Ectodermal cell (in vitro differentiated cells): ENCODE results near the gene COA8.

Experiments used
- H3K27ac ChIP-seq: 2 replicates; pipeline ENCODE4 v1.7.0; 2013; ENCODE audit warnings: mild to moderate bottlenecking, low read depth, low read length; ENCODE audit not compliant: insufficient read depth, poor library complexity, severe bottlenecking
- H3K27me3 ChIP-seq: 2 replicates; pipeline ENCODE4 v1.7.0; 2013; ENCODE audit warnings: mild to moderate bottlenecking, low read length; ENCODE audit not compliant: insufficient read depth, control insufficient read depth, poor library complexity, severe bottlenecking
- H3K36me3 ChIP-seq: one replicate; pipeline ENCODE4 v1.7.0; 2013; ENCODE audit warnings: low read length; ENCODE audit not compliant: control insufficient read depth, insufficient read depth
- H3K4me1 ChIP-seq: one replicate; pipeline ENCODE4 v1.7.0; 2013; ENCODE audit warnings: low read length; ENCODE audit not compliant: control insufficient read depth, insufficient read depth
- H3K4me3 ChIP-seq: 2 replicates; pipeline ENCODE4 v1.7.0; 2013; ENCODE audit warnings: low read depth, low read length, control low read depth; ENCODE audit not compliant: insufficient read depth
- H3K9me3 ChIP-seq: 2 replicates; pipeline ENCODE4 v1.7.0; 2013; ENCODE audit warnings: mild to moderate bottlenecking, low read length, moderate library complexity; ENCODE audit not compliant: control insufficient read depth
- whole genome bisulfite sequencing, 2 experiments: methylation state at CpG; one replicate each; pipeline ENCODE4 v1.1.7; 2013; ENCODE audit warnings: missing lambda C conversion rate in 2 of 2; 5-methylcytosine and 5-hydroxymethylcytosine counted together

The COA8 gene

DNA sequence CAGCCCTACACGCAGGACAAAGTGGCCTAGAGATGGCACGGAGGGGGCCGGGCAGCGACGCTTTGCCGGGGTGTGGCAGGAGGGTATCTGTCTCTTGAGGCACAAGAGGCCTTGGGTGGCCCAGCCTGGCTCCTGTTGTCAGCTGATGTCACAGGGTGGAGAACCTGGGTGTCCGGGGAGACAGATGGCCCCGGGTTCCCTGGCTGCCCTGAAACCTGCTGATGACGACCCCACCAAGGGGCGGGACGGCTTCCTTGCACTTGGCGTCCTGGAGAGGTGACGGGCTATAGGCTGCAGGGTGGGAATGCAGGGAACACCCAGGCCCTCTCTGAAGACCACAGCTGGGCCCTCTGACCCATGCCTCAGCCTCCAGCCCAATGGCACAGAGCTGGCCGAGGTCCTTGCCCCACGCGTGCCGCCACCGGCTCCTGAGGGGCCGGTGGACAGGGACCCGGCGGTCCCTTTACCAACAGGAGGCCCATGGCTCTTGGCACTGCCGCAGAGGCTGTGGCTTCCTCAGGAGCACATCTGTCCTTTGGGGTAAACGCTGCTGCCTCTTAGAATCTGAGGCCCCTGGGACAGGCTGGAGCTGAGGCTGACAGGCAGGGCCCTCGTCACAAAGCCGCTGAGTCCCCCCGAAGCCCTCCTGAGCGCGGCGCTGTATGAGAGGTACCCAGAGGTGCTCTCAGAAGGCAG, 17.4 kb upstream of the COA8 start:
- no peak overlapping the region for H3K4me3 ChIP-seq
- H3K27ac ChIP-seq = no peak overlapping the region
- no peaks in the 10 kb centered on the region for H3K27me3 ChIP-seq
- WGBS, 2 experiments = 90 to 91% methylated on average over 29 of the region's 29 CpGs
- H3K4me1 ChIP-seq = peaks cover 51% of the 10 kb centered on the region
- no peaks in the 10 kb centered on the region for H3K36me3 ChIP-seq
- no peaks in the 10 kb centered on the region for H3K9me3 ChIP-seq

DNA sequence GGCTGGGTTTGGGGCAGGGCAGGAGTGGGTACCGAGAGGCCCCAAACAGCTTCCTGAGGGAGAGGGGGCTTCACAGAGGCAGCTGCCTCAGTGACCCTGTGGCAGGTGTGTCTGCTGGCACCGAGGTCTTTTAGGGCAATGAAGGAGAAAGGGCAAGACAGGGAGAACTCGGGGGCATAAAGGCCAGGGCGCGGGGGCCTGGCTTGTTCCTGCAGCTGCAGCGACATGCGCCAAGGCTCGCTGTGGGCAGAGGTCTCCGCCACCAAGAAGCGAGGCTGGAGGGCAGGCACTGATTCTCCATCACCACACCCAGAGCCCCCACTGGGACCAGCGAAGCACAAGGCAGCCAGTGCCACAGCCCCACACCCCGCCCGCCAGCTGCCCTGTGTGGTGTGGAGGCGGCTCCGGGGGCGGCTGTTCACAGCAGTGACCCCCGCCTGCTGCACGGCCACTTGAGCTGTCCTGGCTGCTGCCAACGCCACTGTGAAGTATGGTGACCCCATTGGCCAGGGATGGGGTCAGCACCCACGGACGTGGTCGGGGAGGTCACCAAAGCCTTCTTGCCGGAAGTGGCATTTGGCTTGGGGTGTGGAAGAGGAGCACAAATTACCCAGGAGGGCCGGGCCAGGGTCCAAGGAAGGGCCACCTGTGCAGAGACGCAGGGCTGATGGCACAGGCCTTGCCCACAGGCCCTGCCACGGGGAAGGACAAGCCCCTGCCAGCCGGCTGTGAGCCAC, 16.7 kb upstream of the COA8 start:
- Histone ChIP-seq H3K27ac (no peak overlapping the region), H3K27me3 (no peaks in the 10 kb centered on the region), H3K36me3 (no peaks in the 10 kb centered on the region), H3K9me3 (no peaks in the 10 kb centered on the region), H3K4me1 (peaks cover 51% of the 10 kb centered on the region), H3K4me3 (no peak overlapping the region)
- 90% methylated on average over 27 of the region's 27 CpGs for WGBS, 2 experiments

DNA sequence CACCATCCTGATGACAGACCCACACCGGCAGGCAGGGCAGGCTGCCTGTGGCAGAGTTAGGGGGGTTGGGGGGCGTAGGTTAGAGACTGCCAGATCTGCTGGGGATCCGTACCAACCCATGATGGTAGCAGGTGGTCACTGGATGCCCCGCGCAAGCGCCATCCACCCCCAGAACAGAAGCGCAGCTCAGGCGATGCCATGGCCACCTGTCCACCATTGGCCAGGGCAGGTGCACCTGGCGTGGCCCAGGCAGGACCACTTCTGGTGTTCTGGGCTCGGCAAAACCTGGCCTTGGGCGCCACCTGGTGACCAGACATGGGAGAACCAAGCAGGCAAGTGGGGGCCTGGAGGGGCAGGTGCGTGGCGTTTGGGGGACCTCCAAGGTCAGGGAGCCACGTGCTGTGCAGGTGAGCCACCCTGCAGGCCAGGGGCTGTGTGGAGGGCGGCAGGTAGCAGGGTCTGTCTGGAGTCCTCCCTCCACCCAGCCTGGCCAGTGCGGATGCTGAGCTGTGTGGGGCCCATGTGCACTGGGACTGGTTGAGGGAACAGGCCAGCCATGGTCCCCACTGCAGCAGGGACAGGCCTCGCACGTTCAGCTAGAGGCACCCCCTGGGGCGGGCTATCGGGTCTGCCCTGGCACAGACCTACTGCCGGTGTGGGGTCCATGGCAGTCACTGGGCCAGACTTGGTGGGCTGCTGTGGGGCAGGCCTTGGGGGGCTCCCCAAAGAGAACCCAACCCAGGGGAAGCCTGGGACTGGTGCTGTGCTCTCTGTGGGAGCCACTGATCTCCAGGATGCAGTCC, 15.9 kb upstream of the COA8 start:
- no peaks in the 10 kb centered on the region for H3K9me3 ChIP-seq
- WGBS, 2 experiments = 33 to 37% methylated on average over 21 of the region's 21 CpGs

DNA sequence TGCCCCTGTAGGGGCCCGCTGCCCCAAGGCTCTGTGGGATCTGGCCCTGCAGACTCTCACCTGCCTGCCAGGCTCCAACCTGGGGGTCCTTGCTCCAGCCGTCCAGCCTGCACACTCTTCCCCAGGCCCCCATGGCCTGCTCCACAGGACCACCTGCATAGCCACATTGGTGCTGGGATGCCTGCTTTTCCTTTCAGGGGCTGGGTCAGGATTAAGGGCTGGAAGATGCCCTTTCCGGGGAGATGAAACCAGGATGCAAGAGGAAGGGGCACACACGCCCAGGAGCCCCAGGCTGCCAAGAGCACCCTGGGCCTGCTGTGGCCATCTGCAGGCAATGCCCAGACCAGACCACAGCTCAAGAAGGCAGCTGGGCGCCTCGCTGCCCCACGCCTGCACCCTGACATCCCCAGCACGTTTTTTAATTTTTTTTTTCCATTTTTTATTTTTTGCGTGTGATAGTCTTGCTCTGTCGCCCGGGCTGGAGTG, 15.3 kb upstream of the COA8 start:
- no peak overlapping the region for H3K4me3 ChIP-seq
- no peaks in the 10 kb centered on the region for H3K36me3 ChIP-seq
- no peaks in the 10 kb centered on the region for H3K9me3 ChIP-seq
- WGBS, 2 experiments = 91 to 92% methylated on average over 11 of the region's 11 CpGs
- peaks cover 37% of the 10 kb centered on the region for H3K4me1 ChIP-seq
- H3K27ac ChIP-seq = no peak overlapping the region
- H3K27me3 ChIP-seq = no peaks in the 10 kb centered on the region

More for the DNA sequence above, 15.9 kb upstream of the COA8 start:
- H3K27ac ChIP-seq = no peak overlapping the region
- no peaks in the 10 kb centered on the region for H3K36me3 ChIP-seq
- peaks cover 43% of the 10 kb centered on the region for H3K4me1 ChIP-seq
- H3K27me3 ChIP-seq = no peaks in the 10 kb centered on the region
- no peak overlapping the region for H3K4me3 ChIP-seq

DNA sequence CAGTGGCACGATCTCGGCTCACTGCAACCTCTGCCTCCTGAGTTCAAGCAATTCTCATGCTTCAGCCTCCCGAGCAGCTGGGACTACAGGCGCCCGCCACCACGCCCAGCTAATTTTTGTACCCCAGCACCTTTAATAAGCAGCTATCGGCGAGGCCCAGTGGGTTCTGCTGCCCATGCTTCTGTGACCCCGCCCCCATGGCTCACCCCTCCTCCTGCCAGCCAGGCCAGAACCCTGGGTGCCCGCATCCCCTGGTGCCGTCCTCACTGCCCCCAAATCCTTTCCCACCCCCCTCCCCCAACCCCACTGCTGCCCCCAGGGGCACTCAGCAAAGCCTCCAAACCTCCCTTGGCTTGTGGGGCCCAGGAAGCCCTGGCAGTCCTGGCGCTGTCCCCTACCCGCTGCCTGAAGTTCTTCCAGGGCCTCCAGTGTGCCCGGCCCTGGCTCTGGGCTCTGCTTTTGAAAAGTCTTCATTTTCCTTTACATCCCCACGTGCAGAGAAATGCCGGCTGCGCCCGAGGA, 14.8 kb upstream of the COA8 start:
- Histone ChIP-seq H3K36me3 (no peaks in the 10 kb centered on the region), H3K27me3 (no peaks in the 10 kb centered on the region), H3K27ac (no peak overlapping the region), H3K9me3 (no peaks in the 10 kb centered on the region), H3K4me3 (no peak overlapping the region), H3K4me1 (peaks cover 35% of the 10 kb centered on the region)
- WGBS, 2 experiments = 90 to 92% methylated on average over 18 of the region's 18 CpGs

DNA sequence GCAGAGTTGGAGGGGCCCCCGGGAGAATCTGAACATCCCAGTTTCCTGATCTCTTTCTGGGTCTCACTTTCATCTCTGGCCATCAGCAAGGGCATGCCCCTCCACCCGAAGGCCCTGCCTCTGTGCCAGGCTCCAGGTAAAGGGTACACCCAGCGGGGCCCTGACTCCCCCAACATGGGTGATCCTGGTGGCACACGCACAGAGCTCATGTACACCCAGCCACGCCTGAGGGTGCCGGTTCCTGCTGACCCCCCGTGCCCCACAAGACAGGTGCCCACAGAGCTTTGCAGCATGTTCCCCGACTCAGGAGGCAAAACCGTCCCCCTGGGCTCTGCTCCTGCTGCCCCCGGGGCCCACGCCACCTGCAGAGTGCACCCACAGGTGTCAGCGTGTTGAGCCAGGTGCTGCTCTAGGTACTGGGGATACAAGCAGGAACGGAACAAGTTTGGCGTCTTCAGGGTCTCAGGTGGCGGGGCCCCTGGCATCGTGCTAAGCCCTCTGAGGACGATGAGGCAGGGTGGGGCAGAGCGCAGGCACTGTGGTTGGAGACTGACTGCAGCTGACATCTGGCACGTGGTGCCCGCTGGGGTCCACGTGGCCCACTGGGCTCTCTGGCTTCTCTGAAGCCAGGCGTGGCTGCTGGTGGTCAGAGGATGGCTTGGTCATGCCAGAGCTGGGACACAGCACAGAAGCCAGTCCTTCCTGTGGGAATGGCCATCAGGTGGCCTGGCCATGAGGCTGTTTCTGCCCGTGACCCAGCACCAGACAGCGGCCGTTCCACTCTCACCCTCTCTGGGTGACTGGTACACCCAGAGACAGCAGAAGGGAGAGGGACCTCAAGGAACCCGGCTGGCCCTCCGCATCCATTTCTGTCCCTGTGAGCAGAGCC, 14.1 kb upstream of the COA8 start:
- H3K36me3 ChIP-seq = no peaks in the 10 kb centered on the region
- H3K4me3 ChIP-seq = no peak overlapping the region
- H3K27me3 ChIP-seq = no peaks in the 10 kb centered on the region
- peaks cover 28% of the 10 kb centered on the region for H3K4me1 ChIP-seq
- no peaks in the 10 kb centered on the region for H3K9me3 ChIP-seq
- 94 to 95% methylated on average over 27 of the region's 27 CpGs for WGBS, 2 experiments
- H3K27ac ChIP-seq = no peak overlapping the region

DNA sequence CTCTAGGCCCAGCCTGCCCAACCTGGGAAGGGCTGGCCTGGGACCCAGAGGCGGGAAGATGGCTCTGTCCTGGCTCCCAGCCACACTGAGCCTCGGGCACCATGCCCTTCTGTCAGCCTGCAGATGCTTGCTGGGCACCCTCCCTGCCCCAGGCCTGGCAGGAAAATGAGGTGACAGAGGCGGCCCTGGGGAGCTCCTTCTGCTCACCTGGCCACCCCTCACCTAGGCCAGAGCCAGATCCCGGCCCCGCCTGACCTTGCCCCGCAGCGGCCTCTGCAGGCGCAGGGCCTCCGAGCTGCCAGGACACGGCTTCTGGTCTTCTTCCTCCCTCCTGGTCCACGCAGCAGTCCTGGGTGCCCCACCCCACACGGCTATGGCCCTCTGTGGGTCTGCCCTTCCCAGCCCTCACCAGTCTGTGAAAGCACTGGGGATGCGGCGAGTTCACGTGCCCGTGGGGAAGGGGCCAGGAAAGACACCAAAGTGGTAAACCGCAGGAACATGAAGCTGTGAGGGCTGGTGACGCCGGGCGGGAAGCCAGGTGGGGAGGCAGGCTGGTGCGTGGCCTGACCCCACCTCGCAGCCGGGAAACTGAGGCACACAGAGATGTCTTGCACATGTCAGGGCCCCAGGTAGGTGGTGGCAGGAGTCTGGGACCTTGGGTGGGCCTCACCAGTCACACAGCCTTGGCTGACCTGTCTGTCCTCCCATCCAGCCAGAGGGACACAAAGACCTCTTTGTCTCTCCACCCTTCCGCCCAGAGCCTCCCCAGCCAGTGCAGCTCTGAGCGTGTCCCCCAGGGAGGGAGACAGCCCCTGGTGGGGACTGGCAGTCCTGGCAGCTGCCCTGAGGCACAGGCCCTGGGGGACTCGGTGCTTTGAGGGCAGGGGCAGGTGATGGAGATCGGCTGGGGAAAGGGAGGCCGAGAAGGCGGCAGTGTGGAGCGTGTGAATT, 13.1 kb upstream of the COA8 start:
- peaks cover 19% of the 10 kb centered on the region for H3K4me1 ChIP-seq
- H3K4me3 ChIP-seq = no peak overlapping the region
- H3K36me3 ChIP-seq = no peaks in the 10 kb centered on the region
- no peaks in the 10 kb centered on the region for H3K9me3 ChIP-seq
- no peak overlapping the region for H3K27ac ChIP-seq
- WGBS, 2 experiments = 91 to 92% methylated on average over 30 of the region's 30 CpGs
- no peaks in the 10 kb centered on the region for H3K27me3 ChIP-seq

DNA sequence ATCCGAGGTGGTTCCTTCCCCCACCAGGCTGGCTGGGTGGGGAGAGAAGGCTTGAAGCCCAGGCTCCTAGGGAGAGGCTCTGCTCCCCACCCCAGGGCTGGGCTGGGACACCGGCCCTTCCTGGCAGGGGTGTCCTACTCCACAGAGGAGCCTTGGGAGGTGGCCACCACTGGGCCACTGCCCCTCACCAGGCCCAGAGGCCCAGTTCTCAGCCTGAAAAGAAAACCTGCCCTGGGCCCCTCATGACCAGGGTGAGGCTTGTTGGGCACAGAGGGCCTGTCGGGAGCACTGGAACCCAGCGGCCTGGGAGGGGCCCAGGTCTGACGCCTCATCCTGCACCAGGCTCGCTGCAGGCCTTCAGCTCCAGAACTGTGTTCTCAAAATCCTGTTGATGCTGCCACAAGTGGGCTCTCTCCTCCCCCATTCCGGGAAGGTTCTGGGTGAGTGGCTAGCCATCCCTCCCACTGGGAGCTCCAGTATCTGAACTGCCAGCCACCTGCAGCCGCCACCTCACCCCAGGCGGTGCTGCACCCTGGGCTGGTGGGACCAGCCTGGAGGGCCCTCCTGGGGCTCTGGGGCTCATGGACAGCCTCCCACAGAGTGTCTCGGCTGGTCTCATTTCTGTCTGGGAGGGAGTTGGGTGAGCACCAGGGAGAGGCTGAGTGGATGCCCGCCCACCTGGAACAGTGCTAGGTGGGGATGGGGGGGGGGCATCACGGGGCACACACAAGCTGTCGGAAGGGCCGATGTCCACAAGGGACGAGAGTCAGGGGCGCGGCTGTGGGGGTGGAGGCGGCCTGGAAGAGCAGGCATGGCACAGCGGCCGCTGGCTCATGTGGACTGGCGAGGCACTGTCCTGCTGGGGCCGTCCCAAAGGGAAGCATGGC, 12.1 kb upstream of the COA8 start:
- no peak overlapping the region for H3K27ac ChIP-seq
- H3K9me3 ChIP-seq = no peaks in the 10 kb centered on the region
- H3K4me3 ChIP-seq = no peak overlapping the region
- H3K4me1 ChIP-seq = peaks cover 16% of the 10 kb centered on the region
- 90% methylated on average over 22 of the region's 22 CpGs for WGBS, 2 experiments
- no peaks in the 10 kb centered on the region for H3K36me3 ChIP-seq
- H3K27me3 ChIP-seq = no peaks in the 10 kb centered on the region
